ENCODE results near the gene KCNMA1.

Gene KCNMA1

GRCh38 chr10:77441353-77442166, 196.0 kb downstream of the KCNMA1 start:
- no peaks in the 10 kb centered on the region for H3K36me3 ChIP-seq (ENCODE audit: control insufficient read depth, insufficient read depth, low read length)
- H3K4me1 ChIP-seq (ENCODE audit: control insufficient read depth, insufficient read depth, low read length): no peaks in the 10 kb centered on the region
- no peak overlapping the region for H3K4me3 ChIP-seq (ENCODE audit: low read depth, low read length)
- no peaks in the 10 kb centered on the region for H3K27me3 ChIP-seq (ENCODE audit: control insufficient read depth, insufficient read depth, low read length)
- no peaks in the 10 kb centered on the region for H3K9me3 ChIP-seq (ENCODE audit: control insufficient read depth, insufficient read depth, low read length)
- no peak overlapping the region for H3K9ac ChIP-seq (ENCODE audit: low read depth, low read length)

- H3K4me1 ChIP-seq (ENCODE audit: control insufficient read depth, insufficient read depth, low read length): no peaks in the 10 kb centered on the region
- no peaks in the 10 kb centered on the region for H3K9me3 ChIP-seq (ENCODE audit: control insufficient read depth, insufficient read depth, low read length)
- H3K36me3 ChIP-seq (ENCODE audit: control insufficient read depth, insufficient read depth, low read length): no peaks in the 10 kb centered on the region
- no peak overlapping the region for H3K9ac ChIP-seq (ENCODE audit: low read depth, low read length)
- no peak overlapping the region for H3K4me3 ChIP-seq (ENCODE audit: low read depth, low read length)
- H3K27me3 ChIP-seq (ENCODE audit: control insufficient read depth, insufficient read depth, low read length): no peaks in the 10 kb centered on the region
Measured at GRCh38 chr10:77436257-77436975, 201.2 kb downstream of the KCNMA1 start.

GRCh38 chr10:77433546-77433945, 204.1 kb downstream of the KCNMA1 start:
- H3K4me1 ChIP-seq (ENCODE audit: control insufficient read depth, insufficient read depth, low read length): peaks cover 3% of the 10 kb centered on the region
- H3K27me3 ChIP-seq (ENCODE audit: control insufficient read depth, insufficient read depth, low read length): no peaks in the 10 kb centered on the region
- H3K9ac ChIP-seq (ENCODE audit: low read depth, low read length): no peak overlapping the region
- no peaks in the 10 kb centered on the region for H3K9me3 ChIP-seq (ENCODE audit: control insufficient read depth, insufficient read depth, low read length)
- no peaks in the 10 kb centered on the region for H3K36me3 ChIP-seq (ENCODE audit: control insufficient read depth, insufficient read depth, low read length)
- H3K4me3 ChIP-seq (ENCODE audit: low read depth, low read length): no peak overlapping the region

- Histone ChIP-seq H3K9ac (ENCODE audit: low read depth, low read length) (no peak overlapping the region), H3K36me3 (ENCODE audit: control insufficient read depth, insufficient read depth, low read length) (no peaks in the 10 kb centered on the region), H3K4me1 (ENCODE audit: control insufficient read depth, insufficient read depth, low read length) (peaks cover 3% of the 10 kb centered on the region), H3K4me3 (ENCODE audit: low read depth, low read length) (no peak overlapping the region), H3K27me3 (ENCODE audit: control insufficient read depth, insufficient read depth, low read length) (no peaks in the 10 kb centered on the region), H3K9me3 (ENCODE audit: control insufficient read depth, insufficient read depth, low read length) (no peaks in the 10 kb centered on the region)
Measured at GRCh38 chr10:77431980-77432797, 205.4 kb downstream of the KCNMA1 start.

- no peak overlapping the region for H3K9ac ChIP-seq (ENCODE audit: low read depth, low read length)
- H3K27me3 ChIP-seq (ENCODE audit: control insufficient read depth, insufficient read depth, low read length): no peaks in the 10 kb centered on the region
- no peak overlapping the region for H3K4me3 ChIP-seq (ENCODE audit: low read depth, low read length)
- peaks cover 3% of the 10 kb centered on the region for H3K4me1 ChIP-seq (ENCODE audit: control insufficient read depth, insufficient read depth, low read length)
- H3K9me3 ChIP-seq (ENCODE audit: control insufficient read depth, insufficient read depth, low read length): no peaks in the 10 kb centered on the region
- H3K36me3 ChIP-seq (ENCODE audit: control insufficient read depth, insufficient read depth, low read length): no peaks in the 10 kb centered on the region
Measured at GRCh38 chr10:77431209-77431611, 206.4 kb downstream of the KCNMA1 start.

GRCh38 chr10:77430530-77430929, 207.1 kb downstream of the KCNMA1 start:
- H3K4me3 ChIP-seq (ENCODE audit: low read depth, low read length): no peak overlapping the region
- H3K27me3 ChIP-seq (ENCODE audit: control insufficient read depth, insufficient read depth, low read length): no peaks in the 10 kb centered on the region
- H3K9me3 ChIP-seq (ENCODE audit: control insufficient read depth, insufficient read depth, low read length): no peaks in the 10 kb centered on the region
- no peaks in the 10 kb centered on the region for H3K36me3 ChIP-seq (ENCODE audit: control insufficient read depth, insufficient read depth, low read length)
- H3K9ac ChIP-seq (ENCODE audit: low read depth, low read length): no peak overlapping the region
- H3K4me1 ChIP-seq (ENCODE audit: control insufficient read depth, insufficient read depth, low read length): peaks cover 3% of the 10 kb centered on the region

- Histone ChIP-seq H3K9me3 (ENCODE audit: control insufficient read depth, insufficient read depth, low read length) (no peaks in the 10 kb centered on the region), H3K36me3 (ENCODE audit: control insufficient read depth, insufficient read depth, low read length) (no peaks in the 10 kb centered on the region), H3K4me1 (ENCODE audit: control insufficient read depth, insufficient read depth, low read length) (peaks cover 3% of the 10 kb centered on the region), H3K9ac (ENCODE audit: low read depth, low read length) (no peak overlapping the region), H3K4me3 (ENCODE audit: low read depth, low read length) (no peak overlapping the region), H3K27me3 (ENCODE audit: control insufficient read depth, insufficient read depth, low read length) (no peaks in the 10 kb centered on the region)
Measured at GRCh38 chr10:77428691-77429395, 208.8 kb downstream of the KCNMA1 start.

- no peaks in the 10 kb centered on the region for H3K27me3 ChIP-seq (ENCODE audit: control insufficient read depth, insufficient read depth, low read length)
- no peak overlapping the region for H3K4me3 ChIP-seq (ENCODE audit: low read depth, low read length)
- no peaks in the 10 kb centered on the region for H3K36me3 ChIP-seq (ENCODE audit: control insufficient read depth, insufficient read depth, low read length)
- H3K9me3 ChIP-seq (ENCODE audit: control insufficient read depth, insufficient read depth, low read length): no peaks in the 10 kb centered on the region
- no peaks in the 10 kb centered on the region for H3K4me1 ChIP-seq (ENCODE audit: control insufficient read depth, insufficient read depth, low read length)
- H3K9ac ChIP-seq (ENCODE audit: low read depth, low read length): no peak overlapping the region
Measured at GRCh38 chr10:77424257-77424656, 213.4 kb downstream of the KCNMA1 start.

- H3K27me3 ChIP-seq (ENCODE audit: control insufficient read depth, insufficient read depth, low read length): no peaks in the 10 kb centered on the region
- no peak overlapping the region for H3K9ac ChIP-seq (ENCODE audit: low read depth, low read length)
- H3K36me3 ChIP-seq (ENCODE audit: control insufficient read depth, insufficient read depth, low read length): no peaks in the 10 kb centered on the region
- H3K4me1 ChIP-seq (ENCODE audit: control insufficient read depth, insufficient read depth, low read length): no peaks in the 10 kb centered on the region
- no peaks in the 10 kb centered on the region for H3K9me3 ChIP-seq (ENCODE audit: control insufficient read depth, insufficient read depth, low read length)
- no peak overlapping the region for H3K4me3 ChIP-seq (ENCODE audit: low read depth, low read length)
Measured at GRCh38 chr10:77422491-77423338, 214.9 kb downstream of the KCNMA1 start.

GRCh38 chr10:77421591-77421990, 216.0 kb downstream of the KCNMA1 start:
- no peak overlapping the region for H3K4me3 ChIP-seq (ENCODE audit: low read depth, low read length)
- no peaks in the 10 kb centered on the region for H3K9me3 ChIP-seq (ENCODE audit: control insufficient read depth, insufficient read depth, low read length)
- no peaks in the 10 kb centered on the region for H3K36me3 ChIP-seq (ENCODE audit: control insufficient read depth, insufficient read depth, low read length)
- no peaks in the 10 kb centered on the region for H3K4me1 ChIP-seq (ENCODE audit: control insufficient read depth, insufficient read depth, low read length)
- no peak overlapping the region for H3K9ac ChIP-seq (ENCODE audit: low read depth, low read length)
- H3K27me3 ChIP-seq (ENCODE audit: control insufficient read depth, insufficient read depth, low read length): no peaks in the 10 kb centered on the region
